ENCODE measurements around the gene TRIL.

Gene TRIL

DNA sequence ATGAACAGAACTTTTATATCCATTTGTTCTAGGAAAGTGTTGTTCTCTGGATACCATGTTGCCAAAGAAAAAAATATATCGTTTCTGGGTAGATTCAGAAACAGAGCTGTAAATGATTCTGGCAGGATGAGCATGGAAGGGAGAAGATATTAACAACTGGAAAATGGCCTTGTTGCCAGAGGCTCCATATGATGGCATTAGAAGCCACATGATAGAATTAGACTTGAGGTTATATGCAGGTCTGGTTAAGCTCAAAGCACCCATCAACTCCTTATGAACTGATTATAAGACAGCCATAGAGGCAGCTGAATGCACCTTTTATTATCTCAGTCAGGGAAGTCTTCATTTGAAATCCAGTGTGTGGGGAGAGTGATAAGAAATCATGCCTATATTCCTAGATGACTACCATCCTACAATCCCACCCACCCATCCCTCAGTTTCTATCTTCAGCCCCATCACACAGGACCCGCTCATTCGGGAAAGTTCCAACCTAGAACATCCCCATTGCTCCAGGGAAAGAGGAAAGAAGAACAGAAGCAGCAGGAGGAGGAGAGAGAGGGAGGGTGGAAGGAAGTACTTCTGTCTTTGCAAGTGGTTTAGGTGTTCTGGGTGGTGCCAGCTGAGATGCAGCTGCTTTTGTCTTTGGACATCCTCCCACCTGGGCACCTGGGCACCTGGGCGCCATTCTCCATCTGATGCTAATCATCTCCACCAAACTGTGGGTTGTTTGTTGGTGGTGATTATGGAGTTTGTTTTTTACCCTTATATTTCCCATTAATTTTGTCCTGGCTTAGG, 25.5 kb upstream of the TRIL start:
- peak; percentile 28 for DNase-seq

DNA sequence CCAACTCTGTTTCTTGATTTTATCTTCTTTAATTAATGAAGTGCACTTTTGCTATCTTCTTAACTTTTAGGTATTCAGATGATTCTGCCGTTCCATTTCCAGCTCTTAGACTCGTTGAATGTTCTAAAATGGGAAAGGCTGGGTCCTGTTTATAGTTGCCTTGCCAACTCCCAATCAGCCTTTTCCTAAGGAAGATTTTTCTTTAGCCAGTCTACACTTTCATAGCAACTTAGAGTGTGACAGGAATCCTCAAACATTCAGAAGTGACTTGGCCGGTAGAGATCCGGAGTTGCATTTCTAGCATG, 23.0 kb upstream of the TRIL start:
- no peak for DNase-seq

DNA sequence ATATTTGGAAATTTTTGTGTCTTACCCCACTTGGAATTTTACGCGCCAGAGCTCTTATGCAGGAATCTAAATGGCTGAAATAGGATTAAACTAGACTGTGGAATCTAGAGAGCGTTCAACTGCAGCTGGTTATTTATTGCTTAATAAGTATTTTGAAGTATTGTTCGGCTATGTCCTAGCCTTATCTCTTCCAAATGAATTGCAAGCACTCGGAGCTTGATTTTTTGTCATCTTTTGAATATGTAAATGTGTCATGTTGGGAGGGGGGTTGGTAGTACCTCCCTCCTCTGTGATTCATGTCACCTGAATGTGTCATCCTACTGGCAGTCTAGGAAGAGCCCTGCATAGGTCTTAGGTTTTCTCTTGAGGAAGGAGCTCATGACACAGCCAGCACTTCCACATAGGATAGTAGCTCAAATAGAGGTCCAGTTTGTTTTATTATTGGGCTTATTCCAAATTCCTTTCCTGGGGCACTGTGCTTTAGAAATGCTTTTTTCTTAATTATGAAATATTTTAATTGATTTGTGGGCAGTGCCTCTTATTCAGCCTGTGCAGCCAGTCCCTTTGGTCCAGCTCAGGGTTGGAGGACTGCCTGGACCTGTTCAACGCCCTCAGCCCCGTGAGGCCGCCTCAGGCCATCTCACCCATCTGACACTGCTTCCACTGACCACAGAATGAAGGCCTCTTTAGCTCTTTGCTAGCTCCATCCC, 22.5 kb upstream of the TRIL start:
- no peak for DNase-seq

DNA sequence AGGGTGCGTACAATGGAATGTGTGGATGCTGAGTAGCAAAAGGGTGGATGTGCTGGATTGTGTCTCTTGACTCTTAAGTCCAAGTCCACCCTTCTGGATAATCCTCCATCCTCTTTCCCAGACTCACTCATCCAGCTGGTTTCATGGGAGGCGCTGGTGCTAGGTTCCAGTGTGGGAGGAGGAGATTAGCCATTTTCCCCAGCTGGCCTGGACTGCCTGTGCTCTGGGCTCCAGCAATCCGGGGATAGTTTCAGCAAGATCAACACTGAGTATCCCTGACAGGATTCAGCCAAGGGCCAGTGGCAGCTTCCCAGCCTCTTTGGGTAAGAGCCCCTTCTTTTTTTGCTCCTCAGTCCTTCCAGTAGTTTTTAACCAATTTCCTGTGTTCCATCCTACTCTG, 21.6 kb upstream of the TRIL start:
- DNase-seq: no peak

DNA sequence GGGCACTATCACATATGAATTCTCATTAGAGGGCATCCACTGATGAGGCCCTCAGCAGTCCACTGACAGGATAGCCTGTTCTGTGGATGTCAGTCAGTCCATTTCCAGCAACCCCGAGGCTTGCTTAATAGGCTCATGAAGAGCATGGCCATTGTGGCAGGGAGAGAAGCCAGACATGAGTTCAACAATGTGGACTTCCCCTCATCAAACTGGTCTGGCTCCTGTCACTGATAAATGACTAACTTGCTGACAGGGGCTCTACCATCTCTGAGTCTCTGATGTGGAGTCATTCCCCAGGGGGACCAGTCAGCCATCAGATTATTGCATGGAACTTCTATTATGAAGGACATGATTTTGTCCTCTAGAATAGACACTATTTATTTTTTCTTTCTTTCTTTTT, 19.8 kb upstream of the TRIL start:
- no peak for DNase-seq

DNA sequence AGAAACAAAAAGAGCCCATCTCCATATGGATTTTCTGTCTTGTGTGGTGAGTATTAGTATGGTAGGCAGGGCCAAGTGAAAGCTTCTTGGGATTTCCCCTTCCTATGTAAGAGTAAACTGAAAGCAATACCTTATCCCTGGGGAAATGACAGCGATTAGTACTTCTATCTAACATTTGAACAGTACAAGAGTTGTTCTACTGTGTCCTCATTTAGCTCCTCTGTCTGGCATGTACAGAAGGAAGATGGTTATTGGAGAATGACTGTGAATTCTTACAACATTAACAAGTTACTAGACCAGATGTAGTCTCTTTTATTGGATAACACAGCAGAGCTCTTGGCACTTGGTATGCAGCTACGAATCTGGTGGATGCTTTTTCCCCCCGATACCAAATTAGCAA, 17.9 kb upstream of the TRIL start:
- no peak for DNase-seq

DNA sequence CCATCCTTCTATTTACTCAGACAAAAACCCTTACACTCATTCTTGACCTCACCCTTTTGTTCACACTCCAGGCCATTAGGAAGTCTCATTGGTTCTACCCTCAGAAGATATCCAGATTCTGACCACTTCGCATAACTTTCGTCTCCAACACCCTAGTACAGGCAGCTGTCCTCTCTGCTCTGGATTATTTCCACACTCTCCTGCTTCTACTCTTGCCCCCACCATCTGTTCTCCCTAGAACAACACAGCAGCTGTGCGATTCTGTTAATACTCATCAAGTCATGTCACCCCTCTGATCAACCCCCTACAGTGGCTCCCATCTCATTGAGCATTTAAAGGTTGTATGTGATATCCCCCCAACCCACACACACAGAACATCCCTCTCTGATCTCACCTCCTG, 15.5 kb upstream of the TRIL start:
- DNase-seq: peak; percentile 20

DNA sequence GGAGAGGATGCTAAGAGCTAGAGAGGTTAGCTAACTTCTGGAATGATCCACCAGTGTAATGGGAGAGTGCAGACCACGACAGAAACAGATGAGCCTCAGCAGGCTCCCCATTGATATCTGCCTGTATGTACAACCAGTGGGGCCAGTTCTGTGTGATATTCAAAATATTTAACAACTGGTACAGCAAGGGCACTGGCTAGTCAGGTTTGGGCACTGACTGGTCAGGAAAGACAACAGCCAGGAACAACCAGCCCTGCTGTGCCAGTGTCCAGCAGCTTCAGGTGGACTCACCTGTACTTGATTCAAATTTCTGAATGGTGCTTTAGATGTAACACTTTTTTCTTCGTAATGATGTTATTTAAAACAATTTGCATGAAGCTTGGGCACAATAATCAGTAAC, 5.9 kb upstream of the TRIL start:
- no peak for DNase-seq

DNA sequence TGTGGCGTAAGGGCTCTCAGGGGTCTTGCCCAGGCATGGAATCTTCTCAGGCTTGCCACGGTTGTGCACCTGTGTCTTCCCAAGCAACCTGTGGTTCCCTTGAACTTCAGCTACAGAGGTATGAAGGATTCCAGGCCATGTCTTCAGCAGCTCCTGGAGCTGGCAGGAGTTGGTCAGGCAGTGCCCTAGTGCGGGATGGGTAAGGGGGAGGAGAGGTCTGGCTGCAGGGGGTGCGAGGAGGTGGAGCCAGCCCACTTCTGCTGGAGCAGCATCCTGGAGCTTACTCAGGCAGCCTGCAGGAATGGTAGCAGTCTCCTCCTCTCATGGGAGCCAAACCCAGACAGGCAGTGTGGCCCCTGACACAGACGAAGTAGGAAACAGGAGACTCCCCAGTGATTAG, 3.8 kb upstream of the TRIL start:
- DNase-seq: no peak

DNA sequence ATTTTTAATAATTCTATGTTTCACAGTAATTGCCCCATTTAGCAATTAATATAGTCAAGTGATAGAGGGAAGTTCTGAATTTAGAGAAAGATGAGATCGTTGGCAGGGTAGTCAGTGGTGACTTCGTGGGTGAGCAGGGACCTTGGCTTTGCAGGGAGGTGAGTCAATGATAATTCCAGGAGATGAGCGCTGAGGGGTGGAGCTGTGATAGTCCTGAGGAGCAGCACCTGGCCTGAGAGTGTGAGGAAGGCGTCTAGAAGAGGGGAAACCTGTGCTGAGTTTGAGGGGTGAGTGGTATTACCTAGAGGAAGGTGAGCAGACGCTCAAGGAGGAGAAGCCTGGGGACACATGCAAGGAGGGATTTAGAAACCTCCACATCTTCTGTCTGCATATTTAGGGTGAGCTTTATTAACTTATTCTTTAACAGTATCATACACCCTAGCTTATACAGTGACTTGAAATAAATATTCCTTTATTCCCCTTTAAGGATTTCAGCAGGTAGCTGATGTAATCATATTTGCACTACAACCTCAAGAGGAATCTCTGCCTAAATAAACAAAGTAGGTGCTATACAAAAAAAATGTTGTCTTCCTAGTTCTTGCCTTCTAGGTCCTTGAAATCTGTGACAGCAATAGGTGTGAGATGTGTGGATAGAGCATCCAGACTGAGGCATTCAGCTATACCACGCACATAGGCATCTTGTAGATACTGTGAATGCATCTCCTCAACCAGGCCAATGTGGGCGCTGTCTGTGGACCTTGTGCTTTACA, 2.1 kb upstream of the TRIL start:
- DNase-seq: no peak

DNA sequence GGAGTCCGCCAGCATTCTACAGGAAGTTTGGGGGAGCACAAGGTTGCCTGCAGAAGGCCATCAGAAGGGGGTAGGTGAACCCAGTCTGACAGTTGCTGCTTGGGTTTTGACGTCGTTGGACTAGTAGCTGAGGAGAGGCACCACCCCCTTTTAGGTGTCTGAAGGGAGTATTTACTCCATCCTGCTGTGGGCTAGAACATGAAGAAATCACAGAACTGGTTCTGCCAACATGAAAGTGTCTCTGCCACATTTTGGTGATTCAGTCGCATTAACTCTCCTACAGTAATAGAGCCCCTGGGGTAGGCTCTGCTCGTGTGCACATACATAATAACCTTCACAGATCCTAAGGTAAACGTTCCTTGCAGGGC, 834 bp upstream of the TRIL start:
- peak; percentile 78 for DNase-seq

DNA sequence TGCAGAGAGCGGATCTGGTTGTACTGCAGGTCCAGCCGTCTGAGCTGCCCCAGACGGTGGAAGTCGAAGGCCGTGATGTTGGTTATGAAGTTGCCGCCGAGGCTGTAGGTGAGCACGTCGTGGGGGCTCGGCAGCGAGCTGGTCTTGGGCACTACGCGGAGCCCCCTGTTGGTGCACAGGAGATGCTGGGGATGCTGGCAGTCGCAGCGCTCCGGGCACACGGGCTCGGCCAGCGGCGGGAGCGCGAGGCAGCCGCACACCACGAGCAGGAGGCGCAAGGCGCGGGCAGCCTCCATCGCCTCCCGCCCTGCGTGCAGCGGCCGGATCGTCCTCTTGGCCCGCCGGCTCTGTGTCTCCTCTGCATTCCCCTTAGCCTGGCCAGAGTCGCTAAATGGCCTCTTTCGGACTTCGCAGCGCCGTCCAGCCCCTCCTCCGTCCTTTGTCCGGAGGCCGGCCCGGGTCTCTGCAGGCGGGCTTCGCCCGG, 337 bp downstream of the TRIL start:
- peak; percentile 82 for DNase-seq

DNA sequence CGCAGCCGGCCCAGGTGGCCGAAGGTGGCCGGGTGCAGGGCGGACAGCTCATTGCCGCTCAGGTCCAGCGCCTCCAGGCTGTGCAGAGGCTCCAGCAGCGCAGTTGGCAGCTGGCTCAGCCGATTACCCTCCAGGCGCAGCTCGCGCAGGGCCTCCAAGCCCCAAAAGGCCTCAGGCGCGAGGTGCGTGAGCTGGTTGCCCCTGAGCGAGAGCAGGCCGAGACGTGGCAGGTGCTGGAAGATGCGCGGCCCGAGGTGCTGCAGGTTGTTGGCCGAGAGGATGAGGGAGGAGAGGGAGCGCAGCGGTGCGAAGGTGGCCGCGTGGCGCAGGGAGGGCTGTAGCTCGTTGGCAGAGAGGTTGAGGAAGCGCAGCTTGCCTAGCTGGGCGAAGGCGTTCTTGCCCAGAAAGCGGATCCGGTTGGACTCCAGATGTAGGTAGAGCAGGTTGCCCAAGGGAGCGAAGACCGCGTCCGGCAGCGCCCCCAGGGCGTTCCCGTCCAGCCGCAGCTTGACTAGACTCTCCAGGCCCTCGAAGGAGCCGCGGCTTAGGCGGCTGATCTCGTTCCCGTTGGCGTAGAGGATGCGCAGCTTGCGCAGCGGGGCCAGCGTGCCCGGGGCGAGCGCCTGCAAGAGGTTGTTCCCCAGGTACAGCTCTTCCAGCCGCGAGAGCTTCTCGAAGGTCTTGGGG, 923 bp downstream of the TRIL start:
- DNase-seq: peak; percentile 90

DNA sequence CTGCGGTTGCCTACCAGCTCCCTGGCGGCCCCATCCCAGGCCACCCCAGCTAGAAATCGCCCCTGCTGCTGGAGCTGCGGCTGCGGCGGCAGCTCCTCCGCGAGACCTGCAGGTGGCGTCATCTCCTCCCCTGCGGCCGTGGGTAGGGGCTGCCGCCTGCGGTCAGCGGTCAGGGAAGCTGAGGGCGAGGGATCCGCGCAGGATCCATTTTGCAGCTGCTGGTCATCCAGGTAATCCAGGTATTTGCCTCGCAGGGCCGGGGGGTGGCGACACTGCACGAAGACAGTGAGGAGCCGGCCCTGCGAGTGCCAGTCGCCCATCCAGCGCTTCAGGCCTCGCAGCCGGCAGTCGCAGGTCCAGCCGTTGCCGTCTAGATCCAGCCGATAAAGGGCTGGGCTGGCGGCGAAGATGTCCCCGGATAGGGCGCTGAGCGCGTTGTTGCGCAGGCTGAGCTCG, 1.5 kb downstream of the TRIL start:
- DNase-seq: peak; percentile 95

DNA sequence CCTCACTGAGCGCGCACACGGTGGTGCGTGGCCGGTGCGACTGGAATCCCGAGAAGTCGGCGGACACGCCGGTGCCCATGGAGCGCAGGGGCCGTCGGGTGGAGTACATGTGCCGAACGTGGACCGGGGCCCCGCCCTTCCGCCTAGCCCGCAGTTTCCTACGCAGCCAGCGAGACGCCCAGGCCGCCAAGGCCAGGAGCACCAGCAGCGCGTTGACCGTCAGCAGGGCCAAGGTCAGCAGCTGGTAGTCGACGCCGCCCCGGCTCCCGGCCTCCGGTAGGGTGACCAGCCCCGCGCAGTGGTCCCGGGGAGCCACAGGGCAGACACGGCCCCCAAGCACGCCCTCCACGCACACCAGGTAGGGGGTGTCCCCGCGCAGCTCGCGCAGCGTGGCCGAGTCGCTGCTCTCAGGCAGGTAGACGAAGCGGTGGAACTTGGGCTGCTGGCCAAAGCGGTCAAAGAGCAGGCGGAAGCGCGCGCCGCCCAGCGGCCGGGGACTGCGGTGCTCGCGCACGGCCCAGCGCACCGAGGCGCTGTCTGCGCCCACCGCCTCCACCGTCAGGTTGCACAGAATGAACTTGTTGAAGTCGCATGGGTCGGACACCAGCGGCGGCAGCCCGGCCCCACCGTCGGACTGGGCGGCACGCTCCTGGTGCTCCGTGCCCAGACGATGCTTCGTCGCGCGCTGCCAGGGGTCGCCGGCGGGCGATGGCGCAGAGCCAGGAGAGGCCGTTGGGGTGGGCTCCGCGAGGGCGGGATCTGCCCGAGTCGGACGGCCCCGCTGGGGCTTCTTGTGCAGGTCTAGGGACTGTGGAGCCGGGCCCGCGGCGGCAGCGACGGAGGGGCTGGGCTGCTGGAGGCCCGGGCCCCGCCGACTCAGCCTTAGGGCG, 2.2 kb downstream of the TRIL start:
- peak; percentile 95 for DNase-seq

DNA sequence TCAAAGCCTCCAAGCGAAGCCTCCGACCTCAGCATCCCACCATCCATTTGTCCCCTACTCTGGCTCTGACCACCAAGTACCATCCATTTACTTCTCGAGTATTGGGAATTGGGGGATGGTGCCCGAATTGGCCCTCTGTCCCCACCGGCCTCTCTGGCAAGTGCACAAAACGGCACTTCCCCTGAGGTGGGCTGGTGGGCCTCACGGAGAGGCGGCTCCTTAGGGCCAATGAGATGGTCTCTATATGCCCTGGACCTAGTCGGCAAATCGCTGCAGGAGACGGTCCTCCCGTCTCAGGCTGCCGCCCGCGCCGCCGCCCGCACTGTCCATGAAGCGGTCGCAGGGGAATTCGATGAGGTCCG, 2.8 kb downstream of the TRIL start:
- DNase-seq: peak; percentile 48

DNA sequence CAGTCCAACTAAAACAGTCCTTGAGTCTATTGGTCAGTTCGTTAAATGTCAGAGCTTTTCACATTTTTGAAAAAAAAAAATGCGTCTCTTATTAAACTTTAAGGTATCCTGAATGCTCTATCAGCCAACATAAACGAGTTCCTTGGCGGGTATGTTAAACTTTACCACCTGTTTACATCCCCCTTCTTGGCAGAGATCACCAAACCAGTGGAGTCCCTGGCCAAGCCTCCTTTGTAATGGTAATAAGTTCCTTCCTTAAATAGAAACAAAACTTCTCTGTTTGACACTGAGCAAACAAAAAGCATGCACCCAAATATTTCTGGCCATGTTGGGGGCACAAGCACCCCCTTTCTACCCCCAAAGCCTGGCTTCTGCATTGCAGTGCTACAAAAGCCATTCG, 3.2 kb downstream of the TRIL start:
- peak; percentile 46 for DNase-seq

DNA sequence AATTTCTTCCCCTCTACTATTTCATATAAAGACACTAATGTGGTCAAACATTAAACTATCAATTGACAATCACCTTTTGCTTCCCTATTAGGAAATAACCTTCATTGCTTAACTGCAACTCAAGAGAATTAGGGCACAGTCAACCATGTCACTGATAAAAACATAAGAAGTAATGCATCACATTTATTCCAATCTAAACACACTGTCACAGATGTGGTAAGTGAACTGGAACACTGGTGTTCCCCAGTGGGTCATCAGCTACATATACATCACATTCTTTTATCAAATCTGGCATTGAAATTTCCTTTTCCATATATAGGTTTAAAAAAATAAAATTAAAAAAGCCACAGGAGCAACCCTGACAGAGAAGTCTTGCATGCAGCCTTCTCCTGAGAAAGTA, 3.7 kb downstream of the TRIL start:
- DNase-seq: peak; percentile 34

DNA sequence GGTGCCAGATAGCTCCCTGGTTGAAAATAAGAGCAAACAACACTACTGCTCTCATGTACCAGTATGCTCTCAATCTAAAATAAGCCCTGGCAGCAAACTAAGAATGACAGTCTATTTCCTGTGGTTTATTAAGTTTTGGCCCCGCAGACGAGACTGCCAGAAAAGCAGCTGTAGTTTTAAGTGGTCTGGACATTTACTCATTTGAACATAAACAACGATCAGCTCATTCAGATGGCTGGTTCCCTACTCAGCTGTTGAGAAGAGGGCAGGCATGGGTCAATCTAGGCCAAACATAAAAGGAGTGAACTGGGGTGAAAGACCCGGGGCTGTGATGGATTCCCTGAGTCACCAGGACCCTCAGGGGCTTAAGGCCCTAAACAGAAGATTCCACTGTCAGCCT, 4.5 kb downstream of the TRIL start:
- peak; percentile 27 for DNase-seq

DNA sequence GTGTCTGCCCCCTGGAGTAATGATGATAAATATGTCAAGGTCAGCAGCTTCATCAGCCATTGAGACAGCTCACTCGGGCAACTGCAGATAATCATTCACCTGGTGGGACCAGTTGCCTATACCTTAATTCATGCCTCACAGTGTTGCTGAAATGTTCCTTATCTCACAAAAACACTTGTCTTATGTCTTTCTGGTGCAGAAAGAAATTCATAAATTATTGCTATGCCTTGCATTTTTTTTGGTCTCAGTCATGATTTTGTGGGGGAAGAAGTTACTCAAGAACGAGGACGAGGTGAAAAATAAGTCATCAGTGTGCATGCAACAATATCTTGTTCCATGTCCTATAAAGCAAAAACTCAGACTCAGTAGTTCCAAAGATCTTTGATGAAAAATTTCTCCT, 16.0 kb downstream of the TRIL start:
- no peak for DNase-seq

DNA sequence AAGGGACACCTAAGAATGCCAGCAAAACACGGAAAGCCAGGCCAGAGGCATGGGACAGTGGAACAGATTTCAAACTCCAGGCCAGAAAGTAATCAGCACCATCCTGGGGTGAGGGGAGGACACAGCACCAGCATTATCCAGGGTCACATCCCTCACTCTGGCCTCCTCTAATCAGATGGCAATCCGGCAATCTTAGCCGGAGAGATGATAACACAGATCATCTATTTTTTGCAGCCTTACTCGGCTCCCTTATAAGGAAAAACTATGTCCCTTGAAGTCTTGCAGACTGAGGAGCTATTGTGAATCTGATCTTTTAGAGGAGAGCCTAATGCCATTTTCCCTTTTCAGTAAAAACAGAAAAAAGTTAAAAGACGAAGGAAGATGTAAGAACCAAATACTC, 16.5 kb downstream of the TRIL start:
- no peak for DNase-seq

DNA sequence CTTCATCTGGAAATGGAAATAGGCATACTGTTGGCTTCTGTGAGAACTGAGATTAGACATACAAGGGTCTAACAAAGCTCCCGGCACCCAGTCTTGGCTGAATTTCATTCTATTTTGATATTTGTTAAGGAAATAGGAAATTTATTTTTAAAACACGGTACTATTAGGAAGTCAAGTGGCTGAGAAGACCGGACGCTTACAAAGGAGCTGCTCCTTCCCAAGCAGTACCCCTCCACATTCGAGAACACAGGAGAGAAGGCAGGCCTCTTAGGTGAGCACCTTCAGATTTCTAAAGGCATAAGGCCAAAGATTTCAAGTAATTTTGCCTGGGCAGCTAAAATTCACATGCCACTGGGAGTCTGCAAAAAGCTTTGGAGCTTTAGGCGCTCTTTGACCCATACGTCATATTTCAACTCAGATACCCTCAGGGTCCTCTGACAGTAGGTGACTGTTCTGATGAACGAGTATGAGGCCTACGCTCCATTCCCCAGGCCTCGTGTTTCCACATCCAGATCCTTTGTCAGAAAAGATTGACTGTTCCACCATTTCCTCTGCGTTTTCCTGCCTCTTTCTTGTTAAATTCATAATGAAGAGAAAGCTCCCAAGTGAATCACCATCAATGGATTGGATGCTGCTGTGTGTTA, 17.3 kb downstream of the TRIL start:
- no peak for DNase-seq

All from NCI-H69 (cell line).